GM12891 (cell line): Measurements from ENCODE around the gene HOXB6.

Experiments
- POLR2A ChIP-seq: IDR thresholded peaks from 2 replicates; pipeline ENCODE4 v1.6.1; 2011; ENCODE audit warnings: low read depth, low read length, control low read depth
- POLR2AphosphoS5 ChIP-seq: IDR thresholded peaks from 2 replicates; pipeline ENCODE4 v1.6.1; 2011; ENCODE audit warnings: low read depth, low read length, control low read depth
- TAF1 ChIP-seq: IDR thresholded peaks from 2 replicates; pipeline ENCODE4 v1.6.1; 2011; ENCODE audit warnings: low read depth, low read length, control low read depth

DNA sequence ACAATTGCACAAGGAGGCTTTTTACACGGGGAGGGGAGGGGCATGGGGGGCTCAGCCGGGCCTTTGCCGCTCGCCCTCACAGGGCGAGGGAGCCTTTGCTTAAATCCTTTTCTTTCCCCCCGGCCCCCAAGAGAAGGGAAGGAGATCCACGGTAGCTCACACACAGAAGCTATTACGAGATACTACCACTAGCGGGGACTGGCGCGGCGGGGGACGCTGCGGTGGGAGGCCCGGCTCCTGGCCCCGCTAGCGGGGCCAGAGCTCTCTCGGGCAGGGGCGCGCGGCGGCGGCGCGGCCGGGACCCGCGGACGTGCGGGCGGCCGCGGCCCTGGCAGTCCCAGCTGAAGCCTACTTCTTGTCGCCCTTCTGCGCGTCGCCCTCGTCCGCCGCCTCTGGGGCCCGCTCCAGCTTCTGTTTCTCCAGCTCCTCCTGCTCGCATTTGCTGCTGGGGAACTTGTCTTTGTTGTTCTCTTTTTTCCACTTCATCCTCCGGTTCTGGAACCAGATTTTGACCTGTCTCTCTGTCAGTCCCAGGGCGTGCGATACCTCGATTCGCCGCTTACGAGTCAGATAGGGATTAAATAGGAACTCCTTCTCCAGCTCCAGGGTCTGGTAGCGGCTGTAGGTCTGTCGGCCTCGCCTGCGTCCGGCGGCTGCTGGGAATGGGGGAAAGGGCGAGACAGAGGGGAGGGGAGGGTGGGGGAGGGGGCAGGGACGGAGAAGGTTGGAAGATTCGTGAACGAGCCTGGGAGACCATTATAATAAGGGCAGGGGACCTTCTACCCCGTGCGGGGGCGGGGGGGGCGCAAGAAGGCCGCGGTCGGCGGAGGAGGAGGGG, 8.3 kb upstream of the HOXB6 start:
- TF ChIP-seq TAF1, result no peak
- no peak for TF ChIP-seq POLR2A
- no peak for TF ChIP-seq POLR2AphosphoS5
